ENCODE measurements around the gene CNPY4.

The CNPY4 gene

GRCh38 chr7:100082978-100083377 is 36.5 kb upstream of the CNPY4 start:
- H3K9me3 ChIP-seq (ENCODE audit: insufficient read depth, low read length, severe bottlenecking) = no peaks in the 10 kb centered on the region
- H3K4me3 ChIP-seq (ENCODE audit: low read depth in 1 of 2, low read length in 2 of 2) = no peak overlapping the region
- no peak overlapping the region for H3K9ac ChIP-seq (ENCODE audit: low read depth, low read length)
- H2AFZ ChIP-seq (ENCODE audit: low read depth, low read length) = peak overlapping the region; percentile 42; the same call in 1 of the 2 replicates
- H3K4me2 ChIP-seq (ENCODE audit: insufficient read depth, low read length) = no peak overlapping the region
- TF ChIP-seq CTCF (IDR thresholded peaks at IDR 0.05; ENCODE audit: borderline replicate concordance, extremely low read depth, low read length, poor library complexity, severe bottlenecking) = no peak
- TF ChIP-seq EZH2 (IDR thresholded peaks at IDR 0.05; ENCODE audit: borderline replicate concordance, low read depth, low read length, severe bottlenecking) = no peak
- ATAC-seq (ENCODE audit: insufficient read depth, low read depth) (no peak), DNase-seq (no peak)
- no peak overlapping the region for H3K27ac ChIP-seq (ENCODE audit: low read length)
- peaks cover 19% of the 10 kb centered on the region for H4K20me1 ChIP-seq (ENCODE audit: insufficient read depth, low read length)
- peaks cover 37% of the 10 kb centered on the region for H3K4me1 ChIP-seq (ENCODE audit: insufficient read depth, low read length)
- H3K36me3 ChIP-seq (ENCODE audit: insufficient read depth, low read length) = peaks cover 27% of the 10 kb centered on the region
- H3K79me2 ChIP-seq (ENCODE audit: insufficient read depth, low read length) = peaks cover 38% of the 10 kb centered on the region
- no peaks in the 10 kb centered on the region for H3K27me3 ChIP-seq (ENCODE audit: insufficient read depth, low read length, poor library complexity)

- H3K36me3 ChIP-seq (ENCODE audit: insufficient read depth, low read length) = peaks cover 9% of the 10 kb centered on the region
- H3K27ac ChIP-seq (ENCODE audit: low read length) = no peak overlapping the region
- H3K4me1 ChIP-seq (ENCODE audit: insufficient read depth, low read length) = peaks cover 38% of the 10 kb centered on the region
- TF ChIP-seq CTCF (IDR thresholded peaks at IDR 0.05; ENCODE audit: borderline replicate concordance, extremely low read depth, low read length, poor library complexity, severe bottlenecking) (no peak), EZH2 (IDR thresholded peaks at IDR 0.05; ENCODE audit: borderline replicate concordance, low read depth, low read length, severe bottlenecking) (no peak)
- H2AFZ ChIP-seq (ENCODE audit: low read depth, low read length) = no peak overlapping the region
- H3K9me3 ChIP-seq (ENCODE audit: insufficient read depth, low read length, severe bottlenecking) = no peaks in the 10 kb centered on the region
- H3K4me3 ChIP-seq (ENCODE audit: low read depth in 1 of 2, low read length in 2 of 2) = no peak overlapping the region
- no peaks in the 10 kb centered on the region for H3K27me3 ChIP-seq (ENCODE audit: insufficient read depth, low read length, poor library complexity)
- H3K79me2 ChIP-seq (ENCODE audit: insufficient read depth, low read length) = peaks cover 34% of the 10 kb centered on the region
- DNase-seq (no peak), ATAC-seq (ENCODE audit: insufficient read depth, low read depth) (no peak)
- no peak overlapping the region for H3K4me2 ChIP-seq (ENCODE audit: insufficient read depth, low read length)
- H4K20me1 ChIP-seq (ENCODE audit: insufficient read depth, low read length) = no peaks in the 10 kb centered on the region
- no peak overlapping the region for H3K9ac ChIP-seq (ENCODE audit: low read depth, low read length)
These were observed 33.9 kb upstream of the CNPY4 start for GRCh38 chr7:100085515-100085914.

GRCh38 chr7:100087055-100087750 is 32.2 kb upstream of the CNPY4 start:
- no peaks in the 10 kb centered on the region for H3K9me3 ChIP-seq (ENCODE audit: insufficient read depth, low read length, severe bottlenecking)
- H3K9ac ChIP-seq (ENCODE audit: low read depth, low read length) = no peak overlapping the region
- H3K79me2 ChIP-seq (ENCODE audit: insufficient read depth, low read length) = peaks cover 24% of the 10 kb centered on the region
- H2AFZ ChIP-seq (ENCODE audit: low read depth, low read length) = no peak overlapping the region
- ATAC-seq (ENCODE audit: insufficient read depth, low read depth) (no peak), DNase-seq (no peak)
- H3K4me2 ChIP-seq (ENCODE audit: insufficient read depth, low read length) = no peak overlapping the region
- H3K36me3 ChIP-seq (ENCODE audit: insufficient read depth, low read length) = peaks cover 20% of the 10 kb centered on the region
- H3K27ac ChIP-seq (ENCODE audit: low read length) = no peak overlapping the region
- no peak for TF ChIP-seq EZH2 (IDR thresholded peaks at IDR 0.05; ENCODE audit: borderline replicate concordance, low read depth, low read length, severe bottlenecking)
- no peak for TF ChIP-seq CTCF (IDR thresholded peaks at IDR 0.05; ENCODE audit: borderline replicate concordance, extremely low read depth, low read length, poor library complexity, severe bottlenecking)
- H4K20me1 ChIP-seq (ENCODE audit: insufficient read depth, low read length) = peaks cover 12% of the 10 kb centered on the region; the same call in 1 of the 2 replicates
- peaks cover 37% of the 10 kb centered on the region for H3K4me1 ChIP-seq (ENCODE audit: insufficient read depth, low read length)
- no peak overlapping the region for H3K4me3 ChIP-seq (ENCODE audit: low read depth in 1 of 2, low read length in 2 of 2)
- no peaks in the 10 kb centered on the region for H3K27me3 ChIP-seq (ENCODE audit: insufficient read depth, low read length, poor library complexity)

Measured in DND-41 (cell line).